Non-pigmented ciliary epithelial cell (primary cell): ENCODE measurements around the gene NFAM1.

ENCODE experiments used
- DNase-seq: peaks from one replicate; pipeline ENCODE4 v3.0.0-alpha.2; 2010; ENCODE audit warnings: low read depth

Gene NFAM1

DNA sequence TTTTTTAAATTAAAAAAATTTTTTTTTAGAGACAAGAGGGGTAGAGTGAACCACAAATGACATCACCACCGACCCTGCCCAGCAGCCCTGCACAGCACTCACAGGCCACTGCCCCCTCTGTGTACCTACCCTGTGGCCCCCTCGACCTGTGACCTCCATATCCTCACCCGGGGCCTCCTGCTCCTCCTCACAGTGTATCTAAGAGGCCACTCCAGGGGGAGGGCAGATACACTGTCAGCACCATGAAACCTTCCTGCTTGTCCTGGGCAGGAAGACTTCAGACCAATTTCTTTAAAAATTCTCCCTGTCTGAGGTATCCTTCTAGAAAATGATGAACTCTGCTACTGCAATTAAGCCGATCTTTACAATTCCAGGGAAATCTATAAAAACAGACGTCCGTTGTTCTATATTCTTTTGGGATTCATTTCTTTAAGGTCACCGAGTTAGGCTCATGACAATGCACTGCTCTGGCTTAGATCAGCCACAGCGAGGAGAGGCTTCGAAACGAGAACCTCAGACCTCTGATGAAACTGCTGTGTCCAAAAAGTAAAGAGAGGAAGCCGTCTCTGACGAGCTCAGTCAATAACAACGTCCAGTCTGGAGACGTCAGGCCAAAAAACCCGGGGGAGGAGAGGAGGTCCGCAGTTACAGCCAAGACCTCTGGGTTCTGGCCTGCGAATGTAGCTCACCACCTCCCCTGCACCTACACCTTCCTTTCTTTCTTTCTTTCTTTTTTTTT lies 17.5 kb downstream of the NFAM1 start:
- DNase-seq: no peak

DNA sequence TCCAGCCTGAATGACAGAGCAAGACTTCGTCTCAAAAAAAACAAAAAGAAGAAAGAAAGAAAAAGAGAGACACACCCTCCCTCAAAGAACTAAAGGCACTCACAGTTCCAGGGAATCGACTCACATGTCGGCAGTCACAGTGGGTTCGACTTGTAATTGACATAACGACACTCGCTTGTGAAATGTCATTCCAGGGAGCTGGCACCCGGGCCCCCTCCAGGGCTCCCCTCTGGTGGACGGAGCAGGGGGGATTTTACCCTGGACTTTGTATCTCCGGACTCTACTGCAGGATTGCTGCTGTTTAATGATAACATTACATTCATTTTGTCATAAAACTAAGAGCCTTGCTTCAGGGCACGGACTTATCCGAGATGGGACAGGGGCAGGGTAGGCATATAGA lies 18.2 kb downstream of the NFAM1 start:
- DNase-seq: no peak

DNA sequence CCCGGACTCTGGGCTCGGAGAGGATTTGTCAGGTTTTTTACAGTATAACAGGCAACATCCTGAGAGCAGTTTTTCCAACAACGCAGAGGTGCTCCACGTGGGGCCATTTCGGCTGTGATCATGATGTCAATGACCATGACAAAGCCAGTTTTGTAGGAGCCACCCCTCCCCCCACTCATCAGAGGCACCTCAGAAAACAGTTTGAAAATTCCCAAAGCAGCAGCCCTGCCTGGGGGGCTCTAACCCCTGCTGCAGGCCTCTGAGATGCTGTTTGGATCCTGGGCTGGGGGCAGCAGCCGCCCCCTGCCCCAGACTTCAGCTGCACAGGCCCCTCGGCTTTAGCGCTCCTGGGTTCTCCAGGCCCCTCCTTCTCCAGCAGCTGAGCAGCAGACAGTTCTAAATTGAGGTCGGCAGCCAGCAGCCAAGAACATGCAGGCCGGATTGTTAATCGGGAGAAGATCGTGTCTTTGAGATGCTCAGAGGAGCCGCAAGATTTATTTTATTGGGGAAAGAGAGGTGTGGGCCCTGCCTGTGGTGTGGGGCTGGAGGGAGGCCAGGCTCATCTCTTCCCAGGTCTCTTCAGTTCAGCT lies 19.4 kb downstream of the NFAM1 start:
- DNase-seq: no peak

DNA sequence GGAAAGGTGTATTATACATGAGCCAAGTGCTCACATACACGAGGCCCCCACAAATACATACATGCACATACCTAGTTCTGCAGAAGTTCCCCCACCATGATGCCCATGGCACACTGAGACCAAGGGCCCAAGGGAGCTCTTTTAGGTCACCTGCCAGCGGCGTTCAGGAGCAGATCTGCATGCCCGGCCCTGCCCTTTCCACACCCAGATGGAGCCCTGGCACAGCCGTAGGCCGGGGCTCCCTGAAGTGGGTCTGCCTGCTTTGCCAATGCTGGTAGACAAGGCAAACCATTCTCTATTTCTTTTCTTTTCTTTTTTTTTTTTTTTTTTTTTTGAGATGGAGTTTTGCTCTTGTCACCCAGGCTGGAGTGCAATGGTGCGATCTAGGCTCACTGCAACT lies 21.5 kb downstream of the NFAM1 start:
- DNase-seq: no peak

DNA sequence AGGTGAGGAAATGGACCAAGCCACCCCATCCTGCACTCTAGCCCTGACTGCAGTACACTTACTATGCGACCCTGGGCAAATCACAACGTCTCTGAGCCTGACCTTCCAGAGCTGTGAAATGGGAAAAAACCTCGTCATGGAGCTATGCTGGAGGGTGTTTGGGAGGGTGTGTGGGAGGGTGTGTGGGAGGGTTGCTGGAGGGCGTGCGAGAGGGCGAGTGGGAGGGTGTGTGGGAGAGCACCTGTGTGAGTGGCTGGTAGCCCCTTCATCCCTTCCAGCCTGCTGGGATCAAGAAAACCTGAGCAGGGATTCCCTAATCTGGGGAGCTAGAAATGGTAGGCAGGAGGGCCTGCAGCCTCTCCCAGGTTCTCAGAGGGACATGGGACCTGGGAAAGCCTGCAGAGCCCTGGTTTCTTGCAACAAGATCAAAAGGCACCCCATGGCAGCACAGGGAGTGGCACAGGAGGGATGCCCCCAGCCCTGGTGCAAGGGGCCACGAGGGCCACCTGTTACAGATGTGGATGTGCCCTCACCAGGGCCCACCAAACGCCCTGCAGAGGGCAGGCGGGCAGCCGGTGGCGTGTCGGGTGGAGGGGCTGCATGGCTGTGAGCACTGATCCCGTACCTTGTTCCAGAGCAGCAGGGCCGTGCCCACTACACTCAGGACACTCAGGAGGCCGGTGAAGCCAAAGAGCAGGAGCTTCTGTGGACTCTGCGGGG lies 23.2 kb downstream of the NFAM1 start:
- no peak for DNase-seq

DNA sequence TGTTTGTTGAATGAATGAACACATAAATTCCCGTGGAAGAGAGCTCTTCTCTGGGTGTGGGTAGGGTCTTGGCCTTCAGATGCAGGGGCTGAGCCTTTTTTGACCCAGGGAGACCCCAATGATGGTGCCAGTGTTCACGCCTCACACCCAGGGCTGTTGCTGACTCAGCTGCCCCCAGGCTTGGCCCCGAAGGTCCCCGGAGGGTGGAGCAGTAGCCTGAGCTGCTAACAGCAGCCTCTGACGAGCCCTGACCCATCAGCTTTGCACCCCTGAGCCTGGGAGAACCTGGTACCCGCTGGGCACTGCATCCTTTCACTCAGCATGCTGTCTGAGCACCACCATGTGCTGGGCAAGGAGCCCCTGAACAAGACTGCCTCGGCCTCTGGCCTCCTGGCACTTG lies 23.9 kb downstream of the NFAM1 start:
- DNase-seq: no peak

- DNase-seq: no peak
These were observed 27.9 kb downstream of the NFAM1 start for GRCh38 chr22:42404266-42404665.

- DNase-seq: no peak
These were observed 30.5 kb downstream of the NFAM1 start for GRCh38 chr22:42401535-42402334.

DNA sequence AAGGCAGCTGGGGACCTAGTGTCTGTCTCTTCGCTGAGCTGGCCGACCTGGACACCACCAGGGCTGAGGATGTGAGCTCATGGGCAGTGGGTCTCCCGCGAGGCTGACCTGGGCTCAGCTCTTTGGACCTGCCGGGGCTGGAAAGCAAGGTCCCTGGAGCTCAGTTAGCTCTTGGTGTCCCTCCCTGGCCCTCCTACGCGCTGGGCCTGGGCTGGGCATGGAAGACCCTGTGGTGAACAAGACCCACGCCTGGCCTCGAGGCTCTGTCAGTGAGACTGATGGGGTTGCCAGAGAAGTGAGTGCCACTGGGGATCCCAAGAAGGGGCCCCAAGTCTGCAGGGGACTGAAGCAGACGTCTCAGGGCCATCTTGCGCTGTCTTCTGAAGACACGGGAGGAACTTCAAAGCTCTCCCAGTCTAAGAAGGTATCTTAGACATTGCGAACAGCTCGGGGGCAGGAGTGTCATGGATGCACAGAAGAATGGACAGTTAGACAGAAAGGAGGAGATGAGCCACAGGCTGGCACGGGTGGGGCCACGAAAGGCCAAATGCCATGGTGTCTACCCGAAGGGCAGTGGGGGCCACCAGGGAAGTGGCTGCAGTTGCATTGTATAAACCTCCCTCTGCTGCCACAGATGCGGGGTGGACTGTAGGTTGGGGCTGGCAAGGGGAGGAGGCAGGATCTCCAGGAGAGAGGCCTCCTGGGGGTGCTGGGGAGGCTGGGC lies 31.2 kb downstream of the NFAM1 start:
- no peak for DNase-seq

DNA sequence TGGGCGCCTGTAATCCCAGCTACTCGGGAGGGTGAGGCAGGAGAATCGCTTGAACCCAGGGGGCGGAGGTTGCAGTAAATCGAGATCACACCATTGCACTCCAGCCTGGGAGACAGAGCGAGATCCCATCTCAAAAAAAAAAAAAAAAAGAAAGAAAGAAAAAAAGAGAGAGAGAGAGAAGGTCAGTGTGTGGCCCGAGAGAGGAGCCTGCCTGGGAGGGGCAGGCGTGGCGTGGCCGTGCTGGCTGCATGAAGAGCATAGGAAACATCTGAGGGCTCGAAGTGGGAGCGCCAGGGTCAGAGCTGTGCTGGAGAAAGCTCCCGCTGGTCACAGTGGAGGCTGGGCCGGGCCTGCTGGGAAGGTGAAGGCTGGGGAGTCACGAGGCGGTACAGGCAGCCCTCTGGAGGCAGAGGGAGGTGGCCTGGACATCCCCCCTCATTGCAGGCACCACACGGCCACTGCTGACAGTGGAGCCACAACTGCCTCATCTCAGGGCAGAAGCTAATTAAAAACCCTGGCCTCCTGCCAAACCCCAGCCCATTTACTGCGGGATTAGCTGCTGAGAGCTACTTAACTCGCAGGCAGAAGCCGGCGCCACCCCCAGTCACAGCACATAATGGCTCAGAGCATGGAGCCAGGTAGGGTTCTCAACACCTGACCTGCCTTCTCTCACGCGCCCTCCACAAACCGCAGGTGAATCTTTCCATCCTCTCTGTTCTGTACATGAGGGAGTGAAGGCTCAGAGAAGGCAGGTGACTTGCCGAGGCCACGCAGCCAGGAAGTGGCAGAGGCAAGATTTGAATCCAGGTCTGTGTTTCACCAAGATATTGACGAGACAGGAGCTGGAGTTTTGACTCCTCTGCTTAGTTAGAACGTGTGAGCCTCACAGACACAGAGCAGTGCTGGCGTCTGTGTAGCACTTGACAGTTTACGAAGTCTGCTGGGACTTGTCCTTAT lies 32.6 kb downstream of the NFAM1 start:
- DNase-seq: no peak

- no peak for DNase-seq
These were observed 34.6 kb downstream of the NFAM1 start for GRCh38 chr22:42397332-42398249.

- no peak for DNase-seq
These were observed 35.4 kb downstream of the NFAM1 start for GRCh38 chr22:42396621-42397331.

- DNase-seq: no peak
These were observed 43.1 kb downstream of the NFAM1 start for GRCh38 chr22:42389143-42389542.

DNA sequence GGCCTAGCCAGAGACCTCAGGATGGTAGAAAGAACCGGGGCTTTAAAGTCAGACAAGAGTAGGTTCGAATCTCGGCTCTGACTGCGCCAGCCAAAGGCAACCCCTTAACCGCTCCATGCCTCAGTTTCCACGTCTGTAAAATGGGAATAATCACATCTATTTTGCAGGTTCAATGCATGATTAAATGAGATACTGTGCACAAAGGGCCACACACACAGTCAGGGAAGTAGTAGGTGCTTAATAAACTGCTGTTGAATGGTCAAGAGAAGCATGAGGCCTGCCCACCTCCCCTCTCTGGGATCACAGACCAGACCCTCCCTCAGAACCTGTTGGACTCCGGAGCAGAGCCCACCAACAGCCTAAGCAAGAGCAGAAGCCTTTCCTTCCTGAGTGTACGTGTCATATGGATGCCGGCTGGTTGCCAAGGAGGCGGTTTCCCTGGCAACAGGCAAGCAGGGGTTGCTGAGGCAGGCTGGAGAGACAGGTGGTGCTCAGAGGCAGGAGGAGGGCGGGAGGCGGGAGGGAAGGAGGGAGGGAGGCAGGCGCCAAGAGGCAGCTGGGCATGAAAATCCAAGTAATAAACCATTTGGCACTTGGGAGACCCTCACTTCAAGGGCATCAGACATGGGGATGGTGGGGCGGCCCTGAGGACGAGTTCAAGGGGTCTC lies 43.9 kb downstream of the NFAM1 start:
- no peak for DNase-seq

GRCh38 chr22:42387631-42388030 lies 44.6 kb downstream of the NFAM1 start:
- no peak for DNase-seq

GRCh38 chr22:42385696-42386095 lies 46.5 kb downstream of the NFAM1 start:
- DNase-seq: no peak

GRCh38 chr22:42384506-42384905 lies 47.7 kb downstream of the NFAM1 start:
- DNase-seq: no peak

DNA sequence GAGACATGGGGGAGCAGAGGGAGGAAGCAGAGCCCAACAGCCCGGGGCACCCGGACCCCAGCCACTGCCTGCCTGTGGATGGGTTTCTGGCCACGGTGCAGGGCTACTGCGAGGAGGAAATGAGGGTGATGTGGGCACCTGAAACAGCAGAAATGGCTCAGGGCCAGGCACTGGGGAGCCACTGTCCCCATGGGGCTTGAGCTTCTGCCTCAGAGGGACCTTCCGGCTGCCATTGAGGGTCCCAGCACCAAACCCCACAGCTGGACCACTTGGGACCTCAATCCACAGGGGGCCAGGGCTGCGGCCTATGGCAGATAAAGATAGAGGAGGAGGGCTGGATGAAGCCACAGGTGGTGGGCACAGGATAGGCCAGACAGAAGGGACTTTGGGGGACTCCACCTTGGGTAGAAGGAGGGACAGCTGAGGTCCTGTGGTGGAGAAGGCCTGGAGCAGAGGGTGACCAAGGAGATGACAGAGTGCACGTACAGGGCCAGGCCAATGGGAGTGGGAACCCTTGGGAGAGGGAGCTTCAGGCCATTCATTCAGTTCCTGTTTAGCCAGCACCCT lies 48.3 kb downstream of the NFAM1 start:
- no peak for DNase-seq
